NCI-H345 treated with DMSO at 0.1 percent for 48 hours (cell line): ENCODE results near the gene JSRP1.

Source experiments
- DNase-seq: peaks from one replicate; lab custom pipeline; 2025; ENCODE audit not compliant: unreplicated experiment; lab: John Stamatoyannopoulos, UW

Gene JSRP1

GRCh38 chr19:2246801-2247361 is 9.3 kb downstream of the JSRP1 start:
- no peak for DNase-seq

DNA sequence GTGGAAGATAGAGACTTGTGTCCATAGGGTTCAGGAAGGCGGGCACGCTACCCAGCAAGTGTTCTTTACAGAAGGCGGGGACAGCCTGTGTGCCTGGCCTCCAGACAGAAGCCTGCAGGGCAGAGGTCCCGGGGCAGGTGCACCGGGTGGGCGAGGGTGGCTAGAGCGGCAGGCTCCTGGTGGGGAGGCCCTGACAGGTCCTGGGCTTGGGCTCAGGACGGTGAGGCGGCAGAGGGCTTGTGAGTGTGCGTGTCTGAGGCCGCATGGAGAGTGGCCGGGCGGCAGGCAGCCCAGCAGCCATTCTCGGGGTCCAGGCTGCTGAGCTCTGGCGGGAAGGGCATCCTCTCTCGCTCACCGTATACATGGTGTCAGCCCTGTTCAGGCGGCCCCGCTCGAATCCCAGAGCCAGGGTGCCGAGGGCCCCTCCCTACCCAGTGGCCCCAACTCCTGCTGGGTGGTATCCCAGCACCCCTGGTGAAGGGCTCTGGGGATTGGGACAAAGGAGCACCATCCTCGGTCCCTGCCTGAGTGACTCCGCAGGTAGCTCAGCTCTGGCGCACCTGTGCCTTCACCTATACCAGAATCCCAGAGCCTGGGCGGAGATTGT is 10.1 kb downstream of the JSRP1 start:
- no peak for DNase-seq

GRCh38 chr19:2245273-2245672 is 10.9 kb downstream of the JSRP1 start:
- DNase-seq = no peak

DNA sequence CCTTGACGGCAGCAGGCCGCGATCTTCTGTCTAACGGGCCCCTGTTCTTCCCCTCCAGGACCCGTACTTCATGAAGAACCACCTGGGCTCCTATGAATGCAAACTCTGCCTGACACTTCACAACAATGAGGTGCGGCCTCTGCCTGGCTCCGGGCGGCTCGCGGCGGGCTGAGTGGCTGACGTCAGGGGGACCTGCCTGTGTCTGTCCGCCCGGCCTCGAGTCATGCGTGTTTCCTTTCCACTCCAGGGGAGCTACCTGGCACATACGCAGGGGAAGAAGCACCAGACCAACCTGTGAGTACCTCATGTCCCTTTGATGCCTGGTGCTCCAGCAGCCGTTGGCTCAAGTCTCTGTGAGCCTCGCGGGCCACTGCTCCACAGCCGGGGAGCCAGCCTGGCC is 11.7 kb downstream of the JSRP1 start:
- no peak for DNase-seq

GRCh38 chr19:2244125-2244411 is 12.1 kb downstream of the JSRP1 start:
- DNase-seq = no peak

- no peak for DNase-seq
Observed at GRCh38 chr19:2243274-2244124, 12.7 kb downstream of the JSRP1 start.

- no peak for DNase-seq
Observed at GRCh38 chr19:2242816-2243215, 13.4 kb downstream of the JSRP1 start.

DNA sequence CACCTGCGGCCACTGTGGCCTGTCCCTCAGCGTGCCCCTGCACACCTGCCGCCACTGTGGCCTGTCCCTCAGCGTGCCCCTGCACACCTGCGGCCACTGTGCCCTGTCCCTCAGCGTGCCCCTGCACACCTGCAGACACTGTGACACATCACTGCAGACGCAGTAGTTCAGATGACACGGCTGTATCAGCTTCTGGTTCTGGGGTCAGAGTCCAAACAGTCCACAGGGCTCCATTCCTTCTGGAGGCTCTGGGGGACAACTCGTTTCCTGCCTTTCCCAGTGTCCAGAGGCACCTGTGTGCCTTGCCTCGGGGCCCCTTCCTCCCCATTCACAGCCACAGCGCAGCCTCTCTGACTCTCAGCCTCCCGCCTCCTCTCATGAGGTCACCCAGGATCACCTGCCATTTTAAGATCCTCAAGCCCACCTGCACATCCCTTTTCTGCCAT is 14.1 kb downstream of the JSRP1 start:
- no peak for DNase-seq

DNA sequence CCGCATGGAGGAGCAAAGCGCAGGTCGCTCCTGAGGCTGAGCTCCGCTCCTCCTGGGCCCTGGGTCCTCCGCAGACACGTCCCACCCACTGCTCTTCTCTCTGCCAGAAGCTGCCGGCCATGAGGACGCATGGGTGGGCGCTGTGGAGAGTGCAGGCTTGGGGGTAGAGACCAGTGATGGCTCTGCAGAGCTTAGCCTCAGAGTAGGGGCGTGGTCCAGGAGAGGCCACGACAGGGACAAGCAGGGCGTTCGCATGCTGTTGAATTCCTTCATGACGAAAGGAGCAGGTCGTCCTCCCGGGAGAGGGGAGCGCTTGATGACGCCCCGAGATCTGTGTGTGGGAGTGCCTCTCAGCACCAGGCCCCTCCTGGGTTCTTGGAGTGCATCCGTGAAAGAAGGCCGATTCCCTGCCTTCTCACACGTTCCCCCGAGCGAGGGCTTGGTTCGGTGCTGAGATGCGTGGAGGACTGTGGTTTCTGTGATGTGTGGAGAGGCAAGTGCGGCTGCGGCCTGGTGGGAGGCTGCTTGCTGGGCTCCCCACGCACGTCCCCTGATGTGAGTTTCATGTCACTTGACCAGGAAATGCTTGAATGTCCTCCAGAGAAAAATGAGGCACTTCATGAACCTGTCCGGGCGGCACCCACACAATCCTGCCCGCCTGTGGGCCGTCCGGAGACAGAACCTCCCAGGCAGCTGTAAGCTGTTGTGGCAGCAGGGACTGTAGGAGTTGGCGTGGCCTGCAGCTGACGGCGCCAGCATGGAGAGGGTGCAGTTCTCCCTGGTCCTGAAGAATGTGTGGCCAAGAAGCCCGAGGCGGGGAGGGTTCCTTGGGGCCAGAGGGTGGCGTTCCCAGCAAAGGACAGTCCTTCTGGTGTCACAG is 15.1 kb downstream of the JSRP1 start:
- no peak for DNase-seq

DNA sequence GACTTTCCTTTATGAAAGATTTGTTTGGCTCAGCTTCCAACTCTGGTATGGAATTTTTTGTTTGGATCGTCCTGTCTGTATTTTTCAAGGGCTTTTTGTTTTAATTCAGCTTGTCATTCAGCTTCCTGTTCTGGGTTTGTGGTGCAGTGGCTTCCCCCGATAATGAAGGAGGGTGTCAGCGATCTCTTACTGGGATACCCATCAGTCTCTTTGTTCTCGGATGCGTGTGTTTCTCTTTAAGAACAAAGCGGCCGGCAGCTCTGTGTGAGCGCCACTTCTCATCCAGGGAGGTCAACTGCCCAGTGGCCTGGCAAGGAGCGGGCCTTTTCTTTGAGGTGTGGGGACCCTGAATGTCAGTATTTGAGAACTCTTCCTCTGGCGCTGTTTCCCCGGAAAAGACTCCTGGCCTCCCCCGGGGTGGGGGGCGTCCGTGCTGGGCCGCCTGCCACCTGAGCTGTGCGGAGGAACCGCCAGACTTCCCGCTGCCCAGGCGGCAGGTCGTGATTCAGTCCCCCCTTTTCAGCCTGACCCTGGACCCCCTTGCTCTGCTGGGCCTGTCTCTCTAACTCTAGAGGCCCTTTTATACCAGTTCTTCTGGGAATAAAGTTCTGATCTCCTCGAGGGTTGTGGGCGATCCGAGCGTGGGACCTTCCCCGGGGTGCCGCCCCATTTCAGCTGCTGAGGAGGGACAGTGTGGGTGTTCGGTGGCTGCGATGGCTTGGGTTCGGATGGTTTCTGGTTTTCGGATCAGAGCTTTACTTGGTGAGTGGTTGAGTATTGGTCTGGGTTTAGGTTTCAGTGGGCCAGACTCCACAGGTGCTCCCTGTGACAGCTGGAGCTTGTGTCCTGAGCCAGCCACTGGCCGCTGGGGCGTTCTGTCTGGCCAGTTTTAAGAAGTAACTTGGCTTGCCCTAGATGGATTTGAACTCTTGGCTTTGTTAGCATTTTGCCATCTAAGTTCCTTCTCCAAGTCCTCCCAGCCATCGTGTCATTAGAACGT is 16.1 kb downstream of the JSRP1 start:
- DNase-seq = no peak

DNA sequence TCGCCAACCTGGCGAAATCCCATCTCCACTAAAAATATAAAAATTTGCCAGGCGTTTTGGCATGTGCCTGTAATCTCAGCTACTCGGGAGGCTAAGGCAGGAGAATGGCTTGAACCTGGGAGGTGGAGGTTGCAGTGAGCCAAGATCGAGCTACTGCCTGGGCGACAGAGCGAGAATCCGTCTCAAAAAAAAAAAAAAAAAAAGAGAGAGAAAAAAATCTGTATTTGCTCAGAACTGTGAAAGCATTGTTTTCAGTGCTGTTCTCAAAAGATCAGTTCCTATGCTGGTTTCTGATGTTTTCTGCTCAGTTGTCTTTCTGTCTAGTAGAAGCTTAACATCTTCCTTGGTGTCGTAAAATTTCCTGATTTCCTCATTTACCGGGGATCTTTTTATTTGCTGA is 17.0 kb downstream of the JSRP1 start:
- no peak for DNase-seq

DNA sequence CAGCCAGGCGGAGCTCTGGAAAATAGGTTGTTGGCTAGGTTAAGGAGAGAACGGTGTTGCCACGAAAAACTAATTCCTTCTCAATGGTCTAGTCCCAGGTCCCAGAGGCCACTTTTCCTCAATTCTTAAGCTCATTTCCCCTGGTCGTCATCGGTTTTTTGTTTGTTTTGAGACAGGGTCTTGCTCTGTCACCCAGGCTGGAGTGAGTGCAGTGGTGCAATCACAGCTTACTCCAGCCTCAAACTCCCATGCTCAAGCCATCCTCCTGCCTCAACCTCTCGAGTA is 18.4 kb downstream of the JSRP1 start:
- DNase-seq = no peak

DNA sequence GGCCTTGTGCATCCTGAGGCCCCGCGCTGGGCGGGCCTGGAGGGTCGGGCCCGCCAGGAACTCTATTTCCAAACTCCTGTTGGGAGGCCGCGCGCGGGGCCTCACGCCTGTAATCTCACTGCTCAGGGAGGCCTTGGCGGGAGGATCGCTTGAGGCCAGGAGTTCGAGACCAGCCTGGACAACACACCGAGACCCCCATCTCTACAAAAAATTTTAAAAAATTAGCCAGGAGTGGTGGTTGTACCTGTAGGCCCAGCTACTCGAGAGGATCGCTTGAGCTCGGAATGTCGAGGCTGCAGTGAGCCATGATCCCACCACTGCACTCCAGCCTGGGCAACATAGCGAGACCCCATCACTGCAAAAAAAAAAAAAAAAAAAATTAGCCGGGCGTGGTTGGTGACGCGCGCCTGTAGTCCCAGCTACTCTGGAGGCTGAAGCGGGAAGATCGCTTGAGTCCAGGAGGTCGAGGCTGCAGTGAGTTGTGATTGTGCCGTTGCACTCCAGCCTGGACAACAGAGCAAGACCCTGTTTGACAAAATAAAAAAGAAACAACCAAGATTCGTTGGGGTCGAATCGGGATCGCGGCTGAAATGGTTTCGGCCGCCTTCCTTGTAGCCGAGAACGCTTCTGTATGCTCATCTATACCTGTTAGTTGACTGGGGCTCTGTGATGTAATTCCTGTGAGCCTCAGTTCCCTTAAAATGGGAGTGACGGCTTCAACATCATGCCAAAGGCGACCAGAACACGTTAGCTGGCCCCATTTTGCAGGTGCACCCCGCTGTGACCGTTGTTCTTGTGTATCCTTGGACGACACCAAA is 19.0 kb downstream of the JSRP1 start:
- DNase-seq = no peak

DNA sequence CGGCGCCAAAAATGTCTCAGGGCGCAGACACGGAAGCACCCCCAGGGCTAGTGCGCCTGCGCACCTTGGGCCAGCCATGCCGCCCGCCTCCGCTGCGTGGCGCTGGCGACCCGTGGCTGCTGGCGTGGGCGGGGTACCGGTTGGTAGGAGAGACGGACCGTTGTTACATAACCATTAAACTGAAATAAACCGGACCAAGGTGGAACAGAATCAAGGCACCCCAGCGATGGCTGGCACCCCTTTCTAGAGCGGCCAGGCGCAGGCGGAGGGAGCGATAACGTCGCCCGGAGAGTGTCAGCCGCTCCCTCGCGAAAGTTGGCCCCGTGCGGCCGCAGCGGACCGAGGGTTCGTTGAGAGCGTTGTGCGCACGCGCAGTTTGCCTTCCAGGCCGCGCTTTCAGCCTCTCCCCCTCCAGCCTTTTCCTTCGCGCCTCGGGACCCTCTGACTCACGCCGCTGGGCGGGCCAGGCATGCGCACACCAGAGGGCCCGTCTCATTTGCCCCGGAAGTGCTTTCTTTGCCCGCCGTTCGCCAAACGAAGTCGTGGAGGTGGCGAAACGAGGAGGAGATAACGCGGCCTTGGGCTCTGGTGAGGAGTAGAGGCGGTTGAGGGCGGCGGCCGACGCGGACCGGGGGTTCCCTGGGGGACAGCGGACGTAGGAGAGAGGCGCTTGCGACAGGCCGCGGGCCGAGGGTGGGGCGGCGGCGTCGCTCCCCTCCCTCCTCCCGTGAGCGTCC is 19.7 kb downstream of the JSRP1 start, which contains the start of the genes PLEKHJ1 and SF3A2:
Gene PLEKHJ1 (minus strand): TSS at position 16 of the 737 bp plus-strand sequence. CDS start 81 bp downstream, outside the sequence.
Gene SF3A2 (plus strand): TSS at position 511 of the 737 bp plus-strand sequence. CDS start 6,595 bp downstream, outside the sequence.
- DNase-seq = peak; percentile 95

DNA sequence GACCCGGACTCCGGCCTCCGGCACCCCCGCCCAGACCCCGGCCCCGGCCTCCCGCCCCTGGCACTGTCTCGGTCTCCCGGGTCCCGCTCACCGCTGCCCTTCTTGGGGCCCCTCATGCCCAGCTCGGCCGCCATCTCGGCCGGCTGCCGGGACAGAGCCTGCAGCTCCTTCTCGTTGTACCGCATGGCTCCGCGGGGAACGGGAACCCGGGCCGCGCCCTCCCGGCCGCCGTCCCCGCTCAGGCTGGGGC is 20.2 kb downstream of the JSRP1 start:
- no peak for DNase-seq

DNA sequence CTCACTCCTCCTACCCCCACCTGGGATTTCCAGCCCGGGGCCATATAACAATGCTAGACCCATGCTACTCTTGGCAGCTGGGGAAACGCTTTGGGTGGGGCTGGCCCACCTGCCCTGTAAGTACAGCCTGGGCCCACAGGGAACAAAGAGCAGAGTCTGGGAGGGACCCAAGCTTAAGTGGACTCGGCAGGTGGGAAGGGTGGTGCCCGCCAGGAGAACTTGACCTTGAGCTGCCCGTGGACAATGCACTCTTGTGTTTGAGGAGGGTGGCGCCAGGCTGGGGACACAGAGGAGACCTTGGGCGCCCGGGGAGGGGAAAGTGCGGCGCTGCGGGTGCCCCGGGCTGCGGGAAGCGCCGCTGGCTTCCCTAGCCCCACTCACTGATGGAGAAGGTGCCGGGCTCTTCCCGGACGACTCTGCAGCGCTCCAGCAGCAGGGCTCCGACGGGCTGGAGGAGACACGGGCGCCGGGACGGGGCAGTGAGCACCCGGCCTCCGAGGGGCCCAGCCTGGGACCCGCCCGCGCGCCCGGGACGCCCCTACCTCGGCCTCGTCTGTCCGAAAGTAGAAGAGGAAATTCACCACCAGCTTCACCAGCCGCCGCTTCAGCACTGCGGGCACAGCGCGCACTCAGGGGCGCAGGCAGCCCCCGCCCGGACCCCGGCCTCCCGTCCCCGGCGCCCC is 20.7 kb downstream of the JSRP1 start:
- peak; percentile 87 for DNase-seq

DNA sequence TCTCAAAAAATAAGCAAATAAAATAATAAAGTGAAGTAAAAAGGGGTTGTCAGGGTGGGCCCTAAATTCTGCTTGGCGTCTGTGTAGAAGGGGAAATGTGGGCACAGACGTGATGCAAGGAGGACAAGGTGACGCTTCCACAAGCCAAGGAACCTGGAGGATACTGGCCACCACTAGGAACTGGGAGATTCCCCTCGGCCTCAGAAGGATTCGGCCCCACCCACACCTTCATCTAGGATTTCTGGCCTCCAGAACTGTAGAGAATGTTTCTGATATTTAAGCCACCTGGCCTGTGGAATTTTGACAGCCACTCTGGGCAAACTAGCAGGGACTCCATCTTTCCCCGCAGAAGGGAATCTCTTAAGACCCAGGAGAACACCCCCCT is 21.2 kb downstream of the JSRP1 start:
- DNase-seq = no peak

DNA sequence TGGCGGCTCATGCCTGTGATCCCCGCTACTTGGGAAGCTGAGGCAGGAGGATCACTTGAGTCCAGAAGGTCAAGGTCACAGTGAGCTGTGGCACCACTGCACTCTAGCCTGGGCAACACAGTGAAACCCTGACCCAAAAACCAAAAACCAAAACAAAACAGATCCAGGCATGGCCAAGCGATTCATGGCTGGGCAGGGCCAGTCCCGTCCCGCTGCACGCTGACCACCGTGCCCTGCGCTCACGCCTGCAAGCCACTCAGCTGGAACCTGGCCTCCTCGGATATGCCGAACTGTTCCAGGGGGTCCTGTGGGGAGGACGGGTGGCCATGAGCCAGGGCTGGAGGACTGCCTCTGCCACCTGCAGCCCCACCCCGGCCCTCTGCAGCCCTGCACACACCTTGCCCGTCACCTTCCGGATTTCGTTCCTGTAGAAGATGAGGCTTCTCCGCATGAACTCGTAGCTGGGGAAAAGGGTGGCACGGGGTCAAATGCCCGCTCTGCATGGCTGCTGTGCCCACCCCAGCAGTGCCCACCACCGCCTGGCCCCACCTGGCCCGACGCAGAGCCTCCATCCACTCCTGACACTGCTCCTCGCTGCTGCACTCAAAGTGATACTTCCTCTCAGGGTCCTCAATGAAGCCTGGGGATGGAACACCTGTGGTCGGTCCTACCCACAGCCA is 22.5 kb downstream of the JSRP1 start:
- DNase-seq = no peak
